Adrenal gland (tissue), 5 donors: ENCODE results near the gene DOK6.

Source experiments
- POLR2A ChIP-seq, 2 donors: fragments of 450-650 bp; IDR thresholded peaks; one replicate each; pipeline ENCODE4 v1.6.1; 2017; ENCODE audit warnings: antibody characterized with exemption in 2 of 2, mild to moderate bottlenecking in 2 of 2, moderate library complexity in 1 of 2
- TF ChIP-seq, protein P1 (sequence below), 6 experiments: fragments of 450-650 bp in 4 of 6; fragments of 200-600 bp in 2 of 6; sonication (generic) in 1 of 6; IDR thresholded peaks; 1 replicate in 5 of 6; 2 replicates in 1 of 6; pipeline versions ENCODE4 v1.5.1 to v1.8.0; 2016 to 2021; ENCODE audit warnings: antibody characterized with exemption in 6 of 6, mild to moderate bottlenecking in 2 of 6, moderate library complexity in 1 of 6
- donor health status: DM: no; HTN: no; CAD: no.

DNA sequence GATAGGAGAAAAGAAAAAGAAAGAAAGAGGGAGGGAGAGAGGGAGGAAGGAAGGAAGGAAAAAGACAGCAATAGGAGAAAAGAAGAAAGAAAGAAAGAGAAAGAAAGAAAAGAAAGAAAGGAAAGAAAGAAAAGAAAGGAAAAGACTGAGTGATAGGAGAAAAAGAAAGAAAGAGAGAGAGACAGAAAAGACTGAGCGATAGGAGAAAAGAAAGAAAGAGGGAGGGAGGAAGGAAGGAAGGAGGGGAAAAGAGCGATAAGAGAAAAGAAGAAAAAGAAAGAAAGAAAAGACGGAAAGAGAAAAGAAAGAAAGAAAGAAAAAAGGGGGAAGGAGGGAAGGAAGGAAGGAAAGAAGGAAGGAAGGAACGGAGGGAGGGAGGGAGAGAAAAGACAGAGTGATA lies 216.7 kb downstream of the DOK6 start:
- TF ChIP-seq, protein P1, sequence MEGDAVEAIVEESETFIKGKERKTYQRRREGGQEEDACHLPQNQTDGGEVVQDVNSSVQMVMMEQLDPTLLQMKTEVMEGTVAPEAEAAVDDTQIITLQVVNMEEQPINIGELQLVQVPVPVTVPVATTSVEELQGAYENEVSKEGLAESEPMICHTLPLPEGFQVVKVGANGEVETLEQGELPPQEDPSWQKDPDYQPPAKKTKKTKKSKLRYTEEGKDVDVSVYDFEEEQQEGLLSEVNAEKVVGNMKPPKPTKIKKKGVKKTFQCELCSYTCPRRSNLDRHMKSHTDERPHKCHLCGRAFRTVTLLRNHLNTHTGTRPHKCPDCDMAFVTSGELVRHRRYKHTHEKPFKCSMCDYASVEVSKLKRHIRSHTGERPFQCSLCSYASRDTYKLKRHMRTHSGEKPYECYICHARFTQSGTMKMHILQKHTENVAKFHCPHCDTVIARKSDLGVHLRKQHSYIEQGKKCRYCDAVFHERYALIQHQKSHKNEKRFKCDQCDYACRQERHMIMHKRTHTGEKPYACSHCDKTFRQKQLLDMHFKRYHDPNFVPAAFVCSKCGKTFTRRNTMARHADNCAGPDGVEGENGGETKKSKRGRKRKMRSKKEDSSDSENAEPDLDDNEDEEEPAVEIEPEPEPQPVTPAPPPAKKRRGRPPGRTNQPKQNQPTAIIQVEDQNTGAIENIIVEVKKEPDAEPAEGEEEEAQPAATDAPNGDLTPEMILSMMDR (IDR thresholded peaks at IDR 0.05), result no peak
- no peak for TF ChIP-seq POLR2A (IDR thresholded peaks at IDR 0.05)
